ENCODE results near the gene ITGB8.
"Not testable (repeated sequence)": the region's sequence is repeated elsewhere in the genome, so short reads cannot be mapped to it uniquely, and the experiment has no call there.

The ITGB8 gene

GRCh38 chr7:20383351-20383750 is 52.7 kb downstream of the ITGB8 start:
- DNase-seq (ENCODE audit: low spot score) = no peak

- no peak for DNase-seq (ENCODE audit: low spot score)
Measured at GRCh38 chr7:20385126-20385525, 54.4 kb downstream of the ITGB8 start.

DNA sequence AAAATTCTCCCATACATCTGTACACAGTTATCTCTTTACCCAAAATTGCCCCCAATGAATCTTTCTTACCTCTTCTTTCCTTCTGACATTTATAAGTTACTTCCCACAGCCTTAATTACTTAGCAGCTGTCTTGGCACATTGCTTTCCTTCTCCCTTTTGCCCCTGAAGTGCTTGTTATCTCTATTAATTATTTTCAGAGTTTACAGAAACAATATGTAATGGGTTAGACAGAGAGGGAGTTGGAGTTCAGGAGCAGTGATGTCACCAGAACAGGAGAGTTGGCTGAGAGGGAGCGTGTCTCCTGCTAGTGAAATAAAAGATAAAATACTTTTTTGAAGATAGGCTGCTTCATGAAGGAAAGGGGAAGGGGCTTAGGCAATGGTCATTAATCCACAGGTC is 57.4 kb downstream of the ITGB8 start:
- no peak for DNase-seq (ENCODE audit: low spot score)

GRCh38 chr7:20389192-20389591 is 58.5 kb downstream of the ITGB8 start:
- DNase-seq (ENCODE audit: low spot score) = not testable (repeated sequence)

GRCh38 chr7:20393021-20393610 is 62.4 kb downstream of the ITGB8 start:
- DNase-seq (ENCODE audit: low spot score) = no peak

GRCh38 chr7:20393616-20394015 is 62.9 kb downstream of the ITGB8 start:
- no peak for DNase-seq (ENCODE audit: low spot score)

- no peak for DNase-seq (ENCODE audit: low spot score)
Measured at GRCh38 chr7:20394284-20394683, 63.6 kb downstream of the ITGB8 start.

DNA sequence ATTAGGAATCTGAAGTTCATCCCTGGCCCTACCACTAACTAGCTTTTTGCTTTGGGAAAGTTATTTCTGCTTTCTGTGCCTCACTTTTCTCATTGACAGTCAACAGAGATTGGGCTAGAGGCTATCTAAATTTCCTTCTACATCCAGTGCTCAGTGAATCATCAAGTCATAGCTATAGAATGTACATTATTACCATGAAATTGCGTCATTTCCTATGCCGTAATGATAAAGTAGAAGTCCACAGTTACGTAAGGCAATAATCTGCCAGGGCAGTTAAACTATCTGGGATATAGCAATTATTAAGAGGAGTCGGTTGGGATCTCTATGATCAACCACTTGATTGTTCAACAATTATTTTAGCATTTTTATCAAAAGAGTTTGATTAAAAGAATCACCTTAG is 64.4 kb downstream of the ITGB8 start:
- no peak for DNase-seq (ENCODE audit: low spot score)

DNA sequence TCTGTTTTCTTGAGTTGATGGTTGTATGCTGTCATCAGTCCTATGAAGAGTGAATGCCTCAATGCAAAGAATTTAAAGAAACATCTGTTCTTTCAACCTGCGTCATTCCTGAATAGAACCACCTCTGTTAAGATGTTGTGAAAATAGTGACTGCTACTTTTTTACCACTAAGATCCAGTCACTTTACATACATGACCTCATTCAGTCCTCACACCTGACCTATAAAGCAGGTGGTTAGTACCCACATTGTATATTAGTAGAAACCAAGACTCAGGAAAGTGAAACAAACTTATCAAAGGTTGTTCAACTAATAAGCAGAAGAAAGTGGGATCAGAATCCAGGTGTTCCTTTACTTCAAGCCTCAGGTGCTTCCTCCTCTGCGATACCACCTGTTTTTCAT is 64.8 kb downstream of the ITGB8 start:
- no peak for DNase-seq (ENCODE audit: low spot score)

GRCh38 chr7:20399521-20399920 is 68.8 kb downstream of the ITGB8 start:
- no peak for DNase-seq (ENCODE audit: low spot score)

DNA sequence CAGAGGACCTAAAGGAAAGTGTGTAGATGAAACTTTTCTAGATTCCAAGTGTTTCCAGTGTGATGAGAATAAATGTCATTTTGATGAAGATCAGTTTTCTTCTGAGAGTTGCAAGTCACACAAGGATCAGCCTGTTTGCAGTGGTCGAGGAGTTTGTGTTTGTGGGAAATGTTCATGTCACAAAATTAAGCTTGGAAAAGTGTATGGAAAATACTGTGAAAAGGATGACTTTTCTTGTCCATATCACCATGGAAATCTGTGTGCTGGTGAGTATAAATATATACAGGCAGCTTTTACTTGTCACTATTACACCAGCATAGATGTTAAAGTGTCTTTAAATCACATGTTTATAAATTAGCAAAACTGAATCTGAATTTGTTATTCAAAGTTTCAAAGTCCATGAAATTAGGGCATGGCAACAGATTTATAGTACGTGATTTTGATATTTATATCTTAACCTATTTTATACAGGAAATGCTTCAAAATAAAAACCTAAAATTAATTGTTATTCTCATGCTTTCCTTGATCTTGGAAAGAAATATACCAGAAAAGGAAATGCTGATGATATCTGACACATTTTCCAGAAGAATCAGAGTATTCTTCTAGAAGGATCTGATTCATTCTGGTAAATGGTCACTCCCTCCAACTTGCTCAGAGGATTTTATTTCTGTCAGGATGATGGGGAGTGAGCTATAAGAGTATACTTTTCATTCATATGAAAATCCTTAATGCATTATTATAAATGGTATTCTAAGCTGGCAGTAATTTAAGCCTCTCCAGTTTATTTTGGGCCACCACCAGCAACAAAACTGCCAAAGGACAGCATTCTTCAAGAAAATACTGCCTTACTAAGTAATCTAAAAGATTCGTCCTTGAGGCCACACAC is 71.4 kb downstream of the ITGB8 start:
- DNase-seq (ENCODE audit: low spot score) = no peak

DNA sequence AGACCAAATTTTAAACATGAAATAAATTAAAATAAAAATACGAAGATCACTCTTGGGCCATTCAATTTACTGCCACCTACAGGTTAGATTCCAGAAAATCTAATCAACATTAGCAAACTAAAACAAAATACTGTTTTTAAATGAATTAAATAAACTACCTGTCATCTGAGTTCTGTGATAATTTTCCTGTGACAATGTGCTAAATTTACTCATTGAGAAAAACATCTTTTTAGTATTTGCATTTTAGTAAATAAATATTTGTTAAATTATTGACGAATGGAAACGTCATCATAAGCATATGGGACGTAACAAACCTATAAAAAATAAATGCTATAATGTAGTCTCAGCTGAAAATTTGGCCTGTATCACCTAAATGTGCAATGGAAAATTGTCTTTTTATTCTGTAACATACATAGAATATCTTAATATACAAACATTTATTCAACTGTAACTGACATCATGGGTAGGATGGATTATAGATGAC is 72.1 kb downstream of the ITGB8 start:
- DNase-seq (ENCODE audit: low spot score) = no peak

DNA sequence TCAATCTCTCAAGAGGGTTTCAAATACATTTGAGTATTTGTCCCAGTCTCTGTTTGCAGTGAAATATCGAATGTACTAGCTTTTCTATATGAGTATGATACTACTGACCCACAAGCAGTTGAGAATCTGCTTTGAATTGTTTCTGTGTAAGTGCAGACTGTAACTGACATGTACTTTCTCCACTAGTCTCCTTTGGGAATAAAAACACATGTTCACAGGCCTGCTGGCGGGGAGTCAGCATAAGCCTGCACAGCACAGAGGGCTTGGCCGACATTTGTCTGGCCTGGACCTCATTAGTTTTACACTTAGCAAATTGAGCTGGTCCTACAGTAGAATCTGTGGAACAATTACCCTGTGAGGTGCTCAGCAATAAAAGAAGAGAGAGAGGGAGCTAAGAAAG is 72.6 kb downstream of the ITGB8 start:
- DNase-seq (ENCODE audit: low spot score) = no peak

GRCh38 chr7:20404320-20404719 is 73.6 kb downstream of the ITGB8 start:
- DNase-seq (ENCODE audit: low spot score) = no peak

GRCh38 chr7:20407585-20408466 is 77.1 kb downstream of the ITGB8 start:
- DNase-seq (ENCODE audit: low spot score) = no peak

GRCh38 chr7:20408467-20408826 is 77.7 kb downstream of the ITGB8 start:
- no peak for DNase-seq (ENCODE audit: low spot score)

DNA sequence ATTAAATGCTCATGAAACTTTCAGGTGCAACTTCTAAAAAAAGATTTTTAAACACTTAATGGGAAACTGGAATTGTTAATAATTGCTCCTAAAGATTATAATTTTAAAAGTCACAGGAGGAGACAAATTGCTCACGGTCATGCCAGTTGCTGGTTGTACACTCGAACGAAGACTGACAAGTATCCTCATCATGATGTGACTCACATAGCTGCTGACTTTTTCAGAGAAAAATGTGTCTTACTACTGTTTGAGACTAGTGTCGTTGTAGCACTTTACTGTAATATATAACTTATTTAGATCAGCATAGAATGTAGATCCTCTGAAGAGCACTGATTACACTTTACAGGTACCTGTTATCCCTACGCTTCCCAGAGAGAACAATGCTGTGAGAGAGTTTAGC is 79.3 kb downstream of the ITGB8 start:
- DNase-seq (ENCODE audit: low spot score) = no peak

GRCh38 chr7:20411372-20411771 is 80.7 kb downstream of the ITGB8 start:
- no peak for DNase-seq (ENCODE audit: low spot score)

- DNase-seq (ENCODE audit: low spot score) = no peak
Measured at GRCh38 chr7:20412032-20412431, 81.3 kb downstream of the ITGB8 start.

- DNase-seq (ENCODE audit: low spot score) = no peak
Measured at GRCh38 chr7:20417260-20417659, 86.6 kb downstream of the ITGB8 start.

- DNase-seq (ENCODE audit: low spot score) = no peak
Measured at GRCh38 chr7:20417675-20418382, 87.1 kb downstream of the ITGB8 start.

DNA sequence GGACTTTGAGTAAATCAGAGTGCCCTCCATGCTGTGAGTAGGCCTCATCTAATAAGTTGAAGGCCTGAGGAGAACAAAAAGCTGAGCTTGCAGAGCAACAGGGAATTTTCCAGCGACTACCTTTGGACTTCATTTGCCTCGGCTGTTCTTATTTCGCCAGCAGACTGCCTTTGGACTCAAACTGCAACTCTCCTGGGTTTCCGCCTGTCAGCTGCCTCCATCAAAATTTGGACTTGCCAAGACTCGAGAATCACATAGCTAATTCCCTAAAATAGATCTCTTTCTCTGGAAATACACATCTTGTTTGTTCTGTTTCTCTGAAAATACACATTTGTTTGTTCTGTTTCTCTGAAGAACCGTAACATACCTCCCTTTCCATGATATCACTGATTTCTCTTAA is 93.8 kb downstream of the ITGB8 start:
- no peak for DNase-seq (ENCODE audit: low spot score)

All from CD4-positive, alpha-beta T cell treated with Interleukin-6 at 100 ng/mL for 8 hours (primary cell).